ENCODE results near the gene ACACB. TPM values are rescaled to one million over a fixed set of nuclear protein-coding genes. Genes with fewer than 3 reads are reported as not detected.

The ACACB gene
- total and polyA plus RNA-seq, 2 experiments from 2014 or later = 6.2 to 15.4 TPM

DNA sequence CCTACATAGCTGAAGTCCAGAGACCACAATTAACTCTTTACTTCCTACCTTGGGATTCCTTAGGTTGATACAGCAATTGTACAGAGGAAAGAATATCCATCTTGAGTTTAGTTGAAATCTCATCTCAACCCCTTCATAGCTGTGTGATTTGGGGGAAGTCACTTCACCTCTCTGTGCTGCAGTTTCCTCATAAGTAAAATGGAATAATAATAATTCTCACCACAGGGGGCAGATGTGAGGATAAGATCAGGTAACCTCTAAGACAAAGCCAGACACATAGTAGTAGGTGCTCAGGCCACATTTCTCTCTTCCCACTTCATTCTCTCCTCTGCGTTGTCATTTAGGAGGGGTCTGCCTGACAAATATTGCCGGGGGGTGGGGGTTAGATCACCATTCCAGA is 186.0 kb downstream of the ACACB start:
- Mint-ChIP-seq H3K9me3 (no peaks in the 10 kb centered on the region), H3K4me3 (no peak overlapping the region), H3K27me3 (ENCODE audit: insufficient read depth, low read depth, poor library complexity) (peaks cover 8% of the 10 kb centered on the region), H3K27ac (no peak overlapping the region), H3K4me1 (peaks cover 4% of the 10 kb centered on the region), H3K36me3 (ENCODE audit: low read depth) (no peaks in the 10 kb centered on the region)
- Histone ChIP-seq H4K20me1 (replicated peaks; ENCODE audit: insufficient read depth) (no peaks in the 10 kb centered on the region), H3K27ac (ENCODE audit: low read depth) (no peak overlapping the region), H3K9me2 (ENCODE audit: insufficient read depth) (no peaks in the 10 kb centered on the region), H3F3A (replicated peaks; ENCODE audit: low read depth) (no peaks in the 10 kb centered on the region), H3K79me2 (replicated peaks; ENCODE audit: insufficient read depth) (no peaks in the 10 kb centered on the region), H3K4me3 (no peak overlapping the region), H3K36me3 (ENCODE audit: insufficient read depth) (no peaks in the 10 kb centered on the region), H3K27me3 (ENCODE audit: insufficient read depth) (peaks cover 10% of the 10 kb centered on the region), H3K4me2 (no peak overlapping the region), H2AFZ (no peak overlapping the region), H3K4me1 (ENCODE audit: insufficient read depth) (peaks cover 4% of the 10 kb centered on the region; the same call in 1 of the 2 replicates)
- ATAC-seq (no peak), DNase-seq (ENCODE audit: low spot score) (peak; percentile 36)
- TF ChIP-seq, protein P1, sequence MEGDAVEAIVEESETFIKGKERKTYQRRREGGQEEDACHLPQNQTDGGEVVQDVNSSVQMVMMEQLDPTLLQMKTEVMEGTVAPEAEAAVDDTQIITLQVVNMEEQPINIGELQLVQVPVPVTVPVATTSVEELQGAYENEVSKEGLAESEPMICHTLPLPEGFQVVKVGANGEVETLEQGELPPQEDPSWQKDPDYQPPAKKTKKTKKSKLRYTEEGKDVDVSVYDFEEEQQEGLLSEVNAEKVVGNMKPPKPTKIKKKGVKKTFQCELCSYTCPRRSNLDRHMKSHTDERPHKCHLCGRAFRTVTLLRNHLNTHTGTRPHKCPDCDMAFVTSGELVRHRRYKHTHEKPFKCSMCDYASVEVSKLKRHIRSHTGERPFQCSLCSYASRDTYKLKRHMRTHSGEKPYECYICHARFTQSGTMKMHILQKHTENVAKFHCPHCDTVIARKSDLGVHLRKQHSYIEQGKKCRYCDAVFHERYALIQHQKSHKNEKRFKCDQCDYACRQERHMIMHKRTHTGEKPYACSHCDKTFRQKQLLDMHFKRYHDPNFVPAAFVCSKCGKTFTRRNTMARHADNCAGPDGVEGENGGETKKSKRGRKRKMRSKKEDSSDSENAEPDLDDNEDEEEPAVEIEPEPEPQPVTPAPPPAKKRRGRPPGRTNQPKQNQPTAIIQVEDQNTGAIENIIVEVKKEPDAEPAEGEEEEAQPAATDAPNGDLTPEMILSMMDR (conservative IDR thresholded peaks at IDR 0.05; ENCODE audit: low read depth in 2 of 2) = peak in 1 of 2 experiments; percentile 28; a peak in 1 of 4 replicates
- TF ChIP-seq NANOG (IDR thresholded peaks at IDR 0.05; ENCODE audit: borderline replicate concordance) (no peak), CREB1 (CRISPR knock-in tag; IDR thresholded peaks at IDR 0.05; ENCODE audit: low read depth) (no peak)
- TF ChIP-seq, protein P2, sequence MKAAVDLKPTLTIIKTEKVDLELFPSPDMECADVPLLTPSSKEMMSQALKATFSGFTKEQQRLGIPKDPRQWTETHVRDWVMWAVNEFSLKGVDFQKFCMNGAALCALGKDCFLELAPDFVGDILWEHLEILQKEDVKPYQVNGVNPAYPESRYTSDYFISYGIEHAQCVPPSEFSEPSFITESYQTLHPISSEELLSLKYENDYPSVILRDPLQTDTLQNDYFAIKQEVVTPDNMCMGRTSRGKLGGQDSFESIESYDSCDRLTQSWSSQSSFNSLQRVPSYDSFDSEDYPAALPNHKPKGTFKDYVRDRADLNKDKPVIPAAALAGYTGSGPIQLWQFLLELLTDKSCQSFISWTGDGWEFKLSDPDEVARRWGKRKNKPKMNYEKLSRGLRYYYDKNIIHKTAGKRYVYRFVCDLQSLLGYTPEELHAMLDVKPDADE (IDR thresholded peaks at IDR 0.05) = no peak

DNA sequence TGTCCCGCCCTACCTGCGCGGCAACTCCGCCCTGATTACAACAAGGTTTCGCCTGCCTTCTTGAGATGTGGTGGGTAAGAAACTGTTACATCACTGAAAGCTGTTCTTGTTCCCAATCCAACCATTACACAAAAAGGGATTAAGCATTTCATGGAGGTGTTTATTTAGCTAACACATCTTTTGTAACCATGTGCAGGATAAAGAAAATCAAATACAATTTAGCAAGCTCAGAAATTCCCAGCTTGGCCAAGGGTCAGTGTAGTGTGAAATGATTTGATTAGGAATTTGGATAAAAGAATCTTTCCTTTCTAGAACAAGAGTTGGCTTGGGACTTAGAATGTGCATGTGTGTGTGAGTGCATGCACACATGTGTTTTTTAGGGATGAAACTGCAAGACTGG is 186.4 kb downstream of the ACACB start:
- Histone ChIP-seq H3F3A (replicated peaks; ENCODE audit: low read depth) (no peaks in the 10 kb centered on the region), H3K27ac (ENCODE audit: low read depth) (no peak overlapping the region), H4K20me1 (replicated peaks; ENCODE audit: insufficient read depth) (no peaks in the 10 kb centered on the region), H3K79me2 (replicated peaks; ENCODE audit: insufficient read depth) (no peaks in the 10 kb centered on the region), H3K4me2 (no peak overlapping the region), H3K36me3 (ENCODE audit: insufficient read depth) (no peaks in the 10 kb centered on the region), H3K4me3 (no peak overlapping the region), H3K9me2 (ENCODE audit: insufficient read depth) (no peaks in the 10 kb centered on the region), H3K4me1 (ENCODE audit: insufficient read depth) (peaks cover 4% of the 10 kb centered on the region; the same call in 1 of the 2 replicates), H3K27me3 (ENCODE audit: insufficient read depth) (peaks cover 14% of the 10 kb centered on the region), H2AFZ (no peak overlapping the region)
- H3K4me1 Mint-ChIP-seq = peaks cover 4% of the 10 kb centered on the region
- H3K9me3 Mint-ChIP-seq = no peaks in the 10 kb centered on the region
- DNase-seq (ENCODE audit: low spot score) = no peak
- ATAC-seq = no peak
- H3K4me3 Mint-ChIP-seq = no peak overlapping the region
- no peak overlapping the region for H3K27ac Mint-ChIP-seq
- peaks cover 10% of the 10 kb centered on the region for H3K27me3 Mint-ChIP-seq (ENCODE audit: insufficient read depth, low read depth, poor library complexity)
- H3K36me3 Mint-ChIP-seq (ENCODE audit: low read depth) = no peaks in the 10 kb centered on the region
- TF ChIP-seq NANOG (IDR thresholded peaks at IDR 0.05; ENCODE audit: borderline replicate concordance) (no peak), STAT1 (IDR thresholded peaks at IDR 0.05; ENCODE audit: unreplicated experiment) (no peak), EZH2 (IDR thresholded peaks at IDR 0.05; ENCODE audit: low read depth, unreplicated experiment) (no peak), JUNB (IDR thresholded peaks at IDR 0.05; ENCODE audit: unreplicated experiment) (no peak), ZNF331 (CRISPR knock-in tag; IDR thresholded peaks at IDR 0.05; ENCODE audit: low read depth) (no peak), EZH2phosphoT487 (IDR thresholded peaks at IDR 0.05; ENCODE audit: unreplicated experiment) (no peak)
- TF ChIP-seq, protein P1 (conservative IDR thresholded peaks at IDR 0.05; ENCODE audit: low read depth in 2 of 2) = no peak
- TF ChIP-seq, protein P3, sequence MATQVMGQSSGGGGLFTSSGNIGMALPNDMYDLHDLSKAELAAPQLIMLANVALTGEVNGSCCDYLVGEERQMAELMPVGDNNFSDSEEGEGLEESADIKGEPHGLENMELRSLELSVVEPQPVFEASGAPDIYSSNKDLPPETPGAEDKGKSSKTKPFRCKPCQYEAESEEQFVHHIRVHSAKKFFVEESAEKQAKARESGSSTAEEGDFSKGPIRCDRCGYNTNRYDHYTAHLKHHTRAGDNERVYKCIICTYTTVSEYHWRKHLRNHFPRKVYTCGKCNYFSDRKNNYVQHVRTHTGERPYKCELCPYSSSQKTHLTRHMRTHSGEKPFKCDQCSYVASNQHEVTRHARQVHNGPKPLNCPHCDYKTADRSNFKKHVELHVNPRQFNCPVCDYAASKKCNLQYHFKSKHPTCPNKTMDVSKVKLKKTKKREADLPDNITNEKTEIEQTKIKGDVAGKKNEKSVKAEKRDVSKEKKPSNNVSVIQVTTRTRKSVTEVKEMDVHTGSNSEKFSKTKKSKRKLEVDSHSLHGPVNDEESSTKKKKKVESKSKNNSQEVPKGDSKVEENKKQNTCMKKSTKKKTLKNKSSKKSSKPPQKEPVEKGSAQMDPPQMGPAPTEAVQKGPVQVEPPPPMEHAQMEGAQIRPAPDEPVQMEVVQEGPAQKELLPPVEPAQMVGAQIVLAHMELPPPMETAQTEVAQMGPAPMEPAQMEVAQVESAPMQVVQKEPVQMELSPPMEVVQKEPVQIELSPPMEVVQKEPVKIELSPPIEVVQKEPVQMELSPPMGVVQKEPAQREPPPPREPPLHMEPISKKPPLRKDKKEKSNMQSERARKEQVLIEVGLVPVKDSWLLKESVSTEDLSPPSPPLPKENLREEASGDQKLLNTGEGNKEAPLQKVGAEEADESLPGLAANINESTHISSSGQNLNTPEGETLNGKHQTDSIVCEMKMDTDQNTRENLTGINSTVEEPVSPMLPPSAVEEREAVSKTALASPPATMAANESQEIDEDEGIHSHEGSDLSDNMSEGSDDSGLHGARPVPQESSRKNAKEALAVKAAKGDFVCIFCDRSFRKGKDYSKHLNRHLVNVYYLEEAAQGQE (IDR thresholded peaks at IDR 0.05; ENCODE audit: unreplicated experiment) = no peak

All from GM23338 (cell line).